CD14-positive monocyte (primary cell): Measurements from ENCODE around the gene ABTB2. TPM values are rescaled to one million over a fixed set of nuclear protein-coding genes. Genes with fewer than 3 reads are reported as not detected.

ENCODE experiments used
- DNase-seq, 3 donors: peaks; one replicate each; pipeline ENCODE4 v3.0.0-alpha.2; 2011 to 2022
- H2AFZ ChIP-seq: 2 replicates; pipeline ENCODE4 v1.6.0; 2012; ENCODE audit warnings: mild to moderate bottlenecking, low read depth, low read length, inconsistent platforms; ENCODE audit not compliant: insufficient read depth, poor library complexity, severe bottlenecking
- H3K27ac ChIP-seq, 2 donors: 1 replicate in 1 of 2; 2 replicates in 1 of 2; pipeline ENCODE4 v1.5.1; 2012 to 2013; ENCODE audit warnings: low read length in 2 of 2, control low read depth in 1 of 2, inconsistent platforms in 1 of 2, low read depth in 1 of 2, mild to moderate bottlenecking in 1 of 2
- H3K27me3 ChIP-seq, 2 donors: one replicate each; pipeline versions ENCODE4 v1.6.0 to v1.6.1; 2011 to 2013; ENCODE audit warnings: low read length in 2 of 2; ENCODE audit not compliant: control insufficient read depth in 2 of 2, insufficient read depth in 2 of 2
- H3K36me3 ChIP-seq, 2 donors: replicated peaks in 1 of 2; 1 replicate in 1 of 2; 2 replicates in 1 of 2; pipeline versions ENCODE4 v1.5.1 to v1.6.1; 2012 to 2013; ENCODE audit warnings: low read length in 2 of 2, control low read depth in 1 of 2, inconsistent platforms in 1 of 2, mild to moderate bottlenecking in 1 of 2; ENCODE audit not compliant: insufficient read depth in 2 of 2, control insufficient read depth in 1 of 2
- H3K4me1 ChIP-seq, 2 donors: 1 replicate in 1 of 2; 2 replicates in 1 of 2; pipeline versions ENCODE4 v1.5.1 to v1.6.1; 2012 to 2013; ENCODE audit warnings: low read length in 2 of 2, control low read depth in 1 of 2, inconsistent platforms in 1 of 2, mild to moderate bottlenecking in 1 of 2, moderate library complexity in 1 of 2; ENCODE audit not compliant: insufficient read depth in 2 of 2, control insufficient read depth in 1 of 2
- H3K4me2 ChIP-seq: replicated peaks from 2 replicates; pipeline ENCODE3; 2012; ENCODE audit warnings: low read length, moderate library complexity, mild to moderate bottlenecking; ENCODE audit not compliant: poor library complexity, severe bottlenecking; ENCODE audit errors: extremely low read depth
- H3K4me3 ChIP-seq, 3 experiments: fragments of 200-600 bp in 1 of 3; sonication (generic) in 1 of 3; replicated peaks in 1 of 3; 1 replicate in 2 of 3; 2 replicates in 1 of 3; pipeline ENCODE4 v1.5.1; 2011 to 2013; ENCODE audit warnings: low read length in 3 of 3, mild to moderate bottlenecking in 3 of 3, control low read depth in 2 of 3, low read depth in 2 of 3, inconsistent platforms in 1 of 3, moderate library complexity in 1 of 3
- H3K79me2 ChIP-seq: 2 replicates; pipeline ENCODE4 v1.6.0; 2012; ENCODE audit warnings: mild to moderate bottlenecking, control low read depth, inconsistent platforms, low read length, moderate library complexity; ENCODE audit not compliant: insufficient read depth
- H3K9ac ChIP-seq: 2 replicates; pipeline ENCODE4 v1.6.0; 2017; ENCODE audit warnings: low read length, mild to moderate bottlenecking; ENCODE audit not compliant: insufficient read depth, poor library complexity, severe bottlenecking
- H3K9me3 ChIP-seq, 2 donors: replicated peaks in 1 of 2; 1 replicate in 1 of 2; 2 replicates in 1 of 2; pipeline versions ENCODE4 v1.5.1 to v1.6.1; 2012 to 2013; ENCODE audit warnings: low read length in 2 of 2, control low read depth in 1 of 2; ENCODE audit not compliant: control insufficient read depth in 1 of 2, insufficient read depth in 1 of 2
- H4K20me1 ChIP-seq: 2 replicates; pipeline ENCODE4 v1.6.0; 2012; ENCODE audit warnings: mild to moderate bottlenecking, low read length, control low read depth, moderate library complexity; ENCODE audit not compliant: insufficient read depth
- H3K27ac Mint-ChIP-seq, 7 donors: one replicate each; pipeline ENCODE4 v1.8.0; 2020; ENCODE audit warnings: mild to moderate bottlenecking in 7 of 7, mixed read lengths in 7 of 7, moderate library complexity in 6 of 7, inconsistent platforms in 2 of 7
- H3K27me3 Mint-ChIP-seq, 3 donors: one replicate each; pipeline ENCODE4 v1.8.0; 2021 to 2022; ENCODE audit warnings: low read depth in 3 of 3, mild to moderate bottlenecking in 3 of 3, mixed read lengths in 3 of 3, moderate library complexity in 3 of 3, inconsistent platforms in 1 of 3
- H3K36me3 Mint-ChIP-seq, 2 donors: one replicate each; pipeline ENCODE4 v1.8.0; 2020; ENCODE audit warnings: mixed read lengths in 2 of 2, inconsistent platforms in 1 of 2, mild to moderate bottlenecking in 1 of 2
- H3K4me1 Mint-ChIP-seq: one replicate; pipeline ENCODE4 v1.8.0; 2020; ENCODE audit warnings: mild to moderate bottlenecking, mixed read lengths
- H3K4me3 Mint-ChIP-seq, 2 donors: one replicate each; pipeline ENCODE4 v1.8.0; 2020; ENCODE audit warnings: mild to moderate bottlenecking in 2 of 2, mixed read lengths in 2 of 2, moderate library complexity in 1 of 2
- H3K9me3 Mint-ChIP-seq, 7 donors: one replicate each; pipeline ENCODE4 v1.8.0; 2020 to 2022; ENCODE audit warnings: mixed read lengths in 7 of 7, mild to moderate bottlenecking in 6 of 7, moderate library complexity in 6 of 7, inconsistent platforms in 2 of 7
- CTCF ChIP-seq: fragments of 200-600 bp; IDR thresholded peaks from one replicate; pipeline ENCODE4 v1.8.0; 2022; ENCODE audit warnings: antibody characterized with exemption, mild to moderate bottlenecking
- WGBS: methylation state at CpG from one replicate; pipeline ENCODE4 v1.1.5; 2013; ENCODE audit warnings: missing lambda C conversion rate; ENCODE audit not compliant: insufficient coverage; 5-methylcytosine and 5-hydroxymethylcytosine counted together
- intact Hi-C, 2 donors: fragments of 100-400 bp; cut with micrococcal nuclease; formaldehyde crosslinking; loops; one replicate each; pipeline versions ENCODE4 v1.15.0 to v1.15.1; 2023
- polyA plus RNA-seq, 3 donors: library from polyadenylated mRNA; depleted of rRNA in 1 of 3; unstranded in 2 of 3; stranded (reverse) in 1 of 3; fragments of 300-500 nt in 2 of 3; fragments of >200 nt in 1 of 3; fragmentation: Illumina TruSeq in 2 of 3; gene quantifications; 1 replicate in 2 of 3; 2 replicates in 1 of 3; pipeline ENCODE4 v1.2.3, GENCODE V29; 2012 to 2021

Gene ABTB2
- polyA plus RNA-seq, 3 donors = 0.25 to 1.7 (median 0.26) TPM

DNA sequence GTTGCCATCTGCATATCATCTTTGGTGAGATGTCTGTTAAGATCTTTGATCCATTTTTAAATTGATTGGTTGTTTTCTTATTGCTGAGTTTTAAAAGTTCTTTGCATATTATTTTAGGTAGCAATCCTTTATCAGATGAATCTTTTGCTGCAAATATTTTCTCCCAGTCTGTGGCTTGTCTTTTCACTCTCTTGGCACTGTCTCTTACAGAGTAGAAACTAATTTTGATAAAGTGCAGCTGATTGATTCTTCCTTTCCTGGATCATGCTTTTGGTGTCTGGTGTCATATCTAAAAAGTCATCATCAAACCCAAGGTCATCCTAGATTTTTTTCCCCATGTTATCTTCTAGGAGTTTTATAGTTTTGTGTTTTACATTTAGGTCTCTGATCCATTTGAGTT lies 139.7 kb downstream of the ABTB2 start:
- Mint-ChIP-seq H3K27ac (no peak overlapping the region), H3K36me3 (no peaks in the 10 kb centered on the region), H3K4me3 (no peak overlapping the region), H3K9me3 (no peaks in the 10 kb centered on the region), H3K4me1 (peaks cover 4% of the 10 kb centered on the region), H3K27me3 (peaks cover 0 to 1% (median 0%) of the 10 kb centered on the region in 3 donors)
- no peak for DNase-seq
- Histone ChIP-seq H3K9ac (no peak overlapping the region), H3K27me3 (no peaks in the 10 kb centered on the region), H3K79me2 (no peaks in the 10 kb centered on the region), H2AFZ (no peak overlapping the region), H3K27ac (no peak overlapping the region), H3K4me1 (no peaks in the 10 kb centered on the region), H3K4me3 (no peak overlapping the region), H3K4me2 (no peak overlapping the region), H3K9me3 (no peaks in the 10 kb centered on the region), H3K36me3 (no peaks in the 10 kb centered on the region), H4K20me1 (no peaks in the 10 kb centered on the region)
- intact Hi-C loops = no loop called here
- no peak for TF ChIP-seq CTCF

DNA sequence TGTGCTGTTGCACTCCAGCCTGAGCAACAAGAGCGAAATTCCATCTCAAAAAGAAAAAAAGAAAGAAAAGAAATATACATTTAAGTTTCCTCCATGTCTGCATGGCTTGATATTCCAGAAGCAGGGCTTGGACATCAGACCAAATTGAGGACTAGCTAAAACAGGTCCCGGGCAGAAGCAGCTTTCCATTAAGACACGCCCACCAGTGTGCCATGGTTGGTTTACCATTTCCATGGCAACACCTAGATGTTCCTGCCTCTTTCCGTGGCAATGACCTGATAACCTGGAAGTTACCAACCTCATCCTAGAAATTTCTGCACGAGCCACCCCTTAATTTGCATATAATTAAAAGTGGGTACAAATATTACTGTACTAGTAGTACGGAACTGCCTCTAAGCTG lies 141.1 kb downstream of the ABTB2 start:
- Mint-ChIP-seq H3K4me1 (peaks cover 8% of the 10 kb centered on the region), H3K9me3 (no peaks in the 10 kb centered on the region), H3K27me3 (peaks cover 0 to 1% (median 0%) of the 10 kb centered on the region in 3 donors), H3K27ac (no peak overlapping the region), H3K4me3 (no peak overlapping the region), H3K36me3 (no peaks in the 10 kb centered on the region)
- no peak overlapping the region for H3K4me3 ChIP-seq
- intact Hi-C loops = no loop called here
- H3K79me2 ChIP-seq = no peaks in the 10 kb centered on the region
- no peak overlapping the region for H3K9ac ChIP-seq
- no peak overlapping the region for H3K27ac ChIP-seq
- no peaks in the 10 kb centered on the region for H4K20me1 ChIP-seq
- TF ChIP-seq CTCF = no peak
- H3K4me2 ChIP-seq = no peak overlapping the region
- no peak overlapping the region for H2AFZ ChIP-seq
- WGBS = 100% methylated on average over 2 of the region's 6 CpGs
- no peaks in the 10 kb centered on the region for H3K27me3 ChIP-seq
- H3K9me3 ChIP-seq = no peaks in the 10 kb centered on the region
- H3K4me1 ChIP-seq = no peaks in the 10 kb centered on the region
- DNase-seq = no peak
- H3K36me3 ChIP-seq = no peaks in the 10 kb centered on the region
